Naive thymus-derived CD8-positive, alpha-beta T cell (primary cell): ENCODE measurements around the gene CCNK. TPM values are rescaled to one million over a fixed set of nuclear protein-coding genes. Genes with fewer than 3 reads are reported as not detected.

Experiments used
- ATAC-seq, 2 donors: fragments of 150-1000 bp; cut with Tn5 transposase in 1 of 2; sonication (Bioruptor Pico), chemical (Tn5 transposase) in 1 of 2; 1 replicate in 1 of 2; 2 replicates in 1 of 2; pipeline ENCODE4 v1.10.0; 2021; ENCODE audit warnings: mild to moderate bottlenecking in 2 of 2, moderate library complexity in 2 of 2
- POLR2A ChIA-PET: fragments of 350-600 bp; sonication (Branson Sonifier 250); formaldehyde crosslinking; loops from one replicate; lab custom pipeline; 2021; ENCODE audit warnings: antibody characterized with exemption; lab: Charles Lee
- DNase-seq, 10 donors: peaks; one replicate each; pipeline versions ENCODE4 v3.0.0 to v3.0.0-alpha.2; 2020 to 2022
- H3K27ac Mint-ChIP-seq, 10 donors: one replicate each; pipeline ENCODE4 v1.8.0; 2020 to 2022; ENCODE audit warnings: mild to moderate bottlenecking in 10 of 10, mixed read lengths in 10 of 10, moderate library complexity in 4 of 10, inconsistent platforms in 1 of 10
- H3K27me3 Mint-ChIP-seq, 5 donors: one replicate each; pipeline ENCODE4 v1.8.0; 2021 to 2022; ENCODE audit warnings: mixed read lengths in 5 of 5
- H3K36me3 Mint-ChIP-seq, 3 donors: one replicate each; pipeline ENCODE4 v1.8.0; 2020 to 2022; ENCODE audit warnings: mixed read lengths in 3 of 3, mild to moderate bottlenecking in 2 of 3, inconsistent platforms in 1 of 3
- H3K4me1 Mint-ChIP-seq, 4 donors: one replicate each; pipeline ENCODE4 v1.8.0; 2021 to 2022; ENCODE audit warnings: mixed read lengths in 4 of 4
- H3K4me3 Mint-ChIP-seq, 10 donors: one replicate each; pipeline ENCODE4 v1.8.0; 2020 to 2022; ENCODE audit warnings: mild to moderate bottlenecking in 10 of 10, mixed read lengths in 10 of 10, moderate library complexity in 6 of 10, inconsistent platforms in 1 of 10
- H3K9me3 Mint-ChIP-seq, 9 donors: one replicate each; pipeline ENCODE4 v1.8.0; 2020 to 2022; ENCODE audit warnings: mixed read lengths in 9 of 9, mild to moderate bottlenecking in 3 of 9, inconsistent platforms in 1 of 9, moderate library complexity in 1 of 9
- polyA plus RNA-seq, 3 donors: library from polyadenylated mRNA; unstranded; fragments of 300-500 nt; fragmentation: Illumina TruSeq; gene quantifications; one replicate each; pipeline ENCODE4 v1.2.3, GENCODE V29; 2021
- total RNA-seq, 8 experiments: library from RNA in 2 of 8; stranded (reverse) in 2 of 8; gene quantifications; one replicate each; pipeline ENCODE4 v1.2.3 and lab custom pipeline; 2021 to 2026

The CCNK gene
- total and polyA plus RNA-seq, 5 experiments from 2014 or later = 13.4 to 92.5 (median 19.8) TPM

- POLR2A ChIA-PET = interaction anchor here (0.6 to 2.1 kb wide), 2 partner anchors 80 to 84 kb away, joined by 4 to 17 read pairs; partner anchors contain the start of gene CCDC85C
- no peak for ATAC-seq
- H3K27me3 Mint-ChIP-seq = no peaks in the 10 kb centered on the region
- no peak overlapping the region for H3K4me3 Mint-ChIP-seq
- peaks cover 6 to 21% (median 13%) of the 10 kb centered on the region in 4 donors for H3K4me1 Mint-ChIP-seq
- H3K9me3 Mint-ChIP-seq = no peaks in the 10 kb centered on the region
- DNase-seq = peak in 1 of 10 donors; percentile 52
- H3K36me3 Mint-ChIP-seq = no peaks in the 10 kb centered on the region
- peak overlapping the region in 3 of 10 donors; percentile 60 to 90 (median 76) for H3K27ac Mint-ChIP-seq
These were observed 43.0 kb downstream of the CCNK start for GRCh38 chr14:99524091-99524661.

GRCh38 chr14:99524804-99525698 is 43.8 kb downstream of the CCNK start:
- ATAC-seq (peak; percentile 64 to 78), DNase-seq (peak in 3 of 10 donors; percentile 11 to 42 (median 41))
- Mint-ChIP-seq H3K4me3 (peak overlapping the region; percentile 33 to 79 (median 70)), H3K27ac (peak overlapping the region; percentile 63 to 97 (median 94)), H3K36me3 (no peaks in the 10 kb centered on the region), H3K4me1 (peaks cover 6 to 21% (median 13%) of the 10 kb centered on the region in 4 donors), H3K9me3 (no peaks in the 10 kb centered on the region), H3K27me3 (no peaks in the 10 kb centered on the region)
- POLR2A ChIA-PET = interaction anchor here (0.6 to 2.1 kb wide), 2 partner anchors 80 to 103 kb away, joined by 3 to 17 read pairs; partner anchors contain the start of gene CCDC85C

GRCh38 chr14:99525699-99526080 is 44.5 kb downstream of the CCNK start:
- ATAC-seq = peak; percentile 44 to 52
- peak overlapping the region in 9 of 10 donors; percentile 48 to 96 (median 91) for H3K27ac Mint-ChIP-seq

GRCh38 chr14:99527026-99527425 is 45.8 kb downstream of the CCNK start:
- POLR2A ChIA-PET = interaction anchor here (1.7 kb wide), 1 partner anchor 46 kb away, joined by 5 read pairs; the partner anchor contains the start of genes CCNK and SETD3
- H3K4me1 Mint-ChIP-seq = peaks cover 6 to 21% (median 13%) of the 10 kb centered on the region in 4 donors
- H3K36me3 Mint-ChIP-seq = no peaks in the 10 kb centered on the region
- H3K27ac Mint-ChIP-seq = peak overlapping the region in 4 of 10 donors; percentile 18 to 73 (median 61)
- ATAC-seq = no peak
- no peak for DNase-seq
- H3K9me3 Mint-ChIP-seq = no peaks in the 10 kb centered on the region
- peak overlapping the region in 2 of 10 donors; percentile 1 to 35 for H3K4me3 Mint-ChIP-seq
- H3K27me3 Mint-ChIP-seq = no peaks in the 10 kb centered on the region

More at GRCh38 chr14:99525699-99526080, 44.5 kb downstream of the CCNK start:
- Mint-ChIP-seq H3K9me3 (no peaks in the 10 kb centered on the region), H3K27me3 (no peaks in the 10 kb centered on the region), H3K4me3 (peak overlapping the region in 1 of 10 donors; percentile 66), H3K4me1 (peaks cover 6 to 21% (median 13%) of the 10 kb centered on the region in 4 donors), H3K36me3 (no peaks in the 10 kb centered on the region)
- POLR2A ChIA-PET = interaction anchor here (1.7 to 2.1 kb wide), 2 partner anchors 45 to 79 kb away, joined by 5 to 17 read pairs; partner anchors contain the start of genes CCDC85C, CCNK and SETD3
- DNase-seq = no peak

- Mint-ChIP-seq H3K4me1 (peaks cover 6 to 21% (median 13%) of the 10 kb centered on the region in 4 donors), H3K4me3 (peak overlapping the region in 2 of 10 donors; percentile 1 to 35), H3K27ac (peak overlapping the region in 4 of 10 donors; percentile 18 to 73 (median 61)), H3K9me3 (no peaks in the 10 kb centered on the region), H3K27me3 (no peaks in the 10 kb centered on the region), H3K36me3 (no peaks in the 10 kb centered on the region)
- no peak for DNase-seq
- no peak for ATAC-seq
- POLR2A ChIA-PET = interaction anchor here (1.7 kb wide), 1 partner anchor 46 kb away, joined by 5 read pairs; the partner anchor contains the start of genes CCNK and SETD3
These were observed 46.3 kb downstream of the CCNK start for GRCh38 chr14:99527427-99528076.

- no peaks in the 10 kb centered on the region for H3K9me3 Mint-ChIP-seq
- H3K27me3 Mint-ChIP-seq = no peaks in the 10 kb centered on the region
- POLR2A ChIA-PET = no interaction called here
These were observed 48.7 kb downstream of the CCNK start for GRCh38 chr14:99529899-99530298.

GRCh38 chr14:99530407-99531155 is 49.4 kb downstream of the CCNK start:
- peak overlapping the region in 1 of 10 donors; percentile 47 for H3K27ac Mint-ChIP-seq
- no peak overlapping the region for H3K4me3 Mint-ChIP-seq
- no peaks in the 10 kb centered on the region for H3K27me3 Mint-ChIP-seq
- H3K4me1 Mint-ChIP-seq = peaks cover 0 to 8% (median 2%) of the 10 kb centered on the region in 4 donors
- ATAC-seq = no peak
- POLR2A ChIA-PET = no interaction called here
- no peak for DNase-seq
- H3K9me3 Mint-ChIP-seq = no peaks in the 10 kb centered on the region
- H3K36me3 Mint-ChIP-seq = no peaks in the 10 kb centered on the region

More at GRCh38 chr14:99529899-99530298, 48.7 kb downstream of the CCNK start:
- no peak for ATAC-seq
- H3K4me3 Mint-ChIP-seq = no peak overlapping the region
- no peaks in the 10 kb centered on the region for H3K36me3 Mint-ChIP-seq
- peak overlapping the region in 2 of 10 donors; percentile 20 to 39 for H3K27ac Mint-ChIP-seq
- peaks cover 4 to 14% (median 8%) of the 10 kb centered on the region in 4 donors for H3K4me1 Mint-ChIP-seq
- no peak for DNase-seq

- Mint-ChIP-seq H3K4me1 (peaks cover 0 to 3% (median under 1%) of the 10 kb centered on the region in 4 donors), H3K27me3 (no peaks in the 10 kb centered on the region), H3K4me3 (no peak overlapping the region), H3K36me3 (no peaks in the 10 kb centered on the region), H3K27ac (peak overlapping the region in 3 of 10 donors; percentile 43 to 69 (median 48)), H3K9me3 (no peaks in the 10 kb centered on the region)
- no peak for ATAC-seq
- POLR2A ChIA-PET = no interaction called here
- no peak for DNase-seq
These were observed 50.3 kb downstream of the CCNK start for GRCh38 chr14:99531251-99532096.

GRCh38 chr14:99532310-99532709 is 51.1 kb downstream of the CCNK start:
- no peaks in the 10 kb centered on the region for H3K27me3 Mint-ChIP-seq

GRCh38 chr14:99534333-99534732 is 53.1 kb downstream of the CCNK start:
- H3K4me3 Mint-ChIP-seq = no peak overlapping the region
- no peaks in the 10 kb centered on the region for H3K27me3 Mint-ChIP-seq
- DNase-seq (no peak), ATAC-seq (no peak)
- no peaks in the 10 kb centered on the region for H3K36me3 Mint-ChIP-seq
- H3K4me1 Mint-ChIP-seq = no peaks in the 10 kb centered on the region
- H3K27ac Mint-ChIP-seq = peak overlapping the region in 1 of 10 donors; percentile 15
- POLR2A ChIA-PET = no interaction called here
- no peaks in the 10 kb centered on the region for H3K9me3 Mint-ChIP-seq

More at GRCh38 chr14:99532310-99532709, 51.1 kb downstream of the CCNK start:
- ATAC-seq = no peak
- Mint-ChIP-seq H3K4me3 (no peak overlapping the region), H3K36me3 (no peaks in the 10 kb centered on the region), H3K4me1 (no peaks in the 10 kb centered on the region), H3K27ac (peak overlapping the region in 1 of 10 donors; percentile 49), H3K9me3 (no peaks in the 10 kb centered on the region)
- POLR2A ChIA-PET = no interaction called here
- no peak for DNase-seq

GRCh38 chr14:99534863-99535262 is 53.7 kb downstream of the CCNK start:
- Mint-ChIP-seq H3K9me3 (no peaks in the 10 kb centered on the region), H3K27me3 (no peaks in the 10 kb centered on the region), H3K4me1 (no peaks in the 10 kb centered on the region), H3K27ac (no peak overlapping the region), H3K36me3 (no peaks in the 10 kb centered on the region), H3K4me3 (no peak overlapping the region)
- DNase-seq (no peak), ATAC-seq (no peak)
- POLR2A ChIA-PET = no interaction called here
